ENCODE data around the gene PREP.

PREP gene

DNA sequence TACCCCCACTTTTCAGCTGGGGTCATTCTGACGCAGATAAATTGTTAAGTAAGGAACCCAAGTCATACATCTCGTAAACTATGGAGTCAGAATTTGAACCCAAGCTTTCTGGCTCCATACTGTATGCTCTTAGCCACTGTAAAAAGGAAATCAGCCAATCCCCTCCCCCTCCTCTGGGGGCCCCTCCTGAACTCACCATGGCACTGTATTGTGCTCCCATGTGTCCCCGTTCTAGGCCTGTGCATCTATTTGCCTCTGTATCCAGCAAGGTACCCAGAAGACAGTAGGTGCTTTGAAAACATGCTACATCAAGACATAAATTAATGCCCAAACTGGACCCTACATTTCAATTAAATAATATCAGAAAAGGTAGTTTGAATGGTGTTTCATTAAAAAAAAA, 98.5 kb downstream of the PREP start:
- TF ChIP-seq, protein P1, sequence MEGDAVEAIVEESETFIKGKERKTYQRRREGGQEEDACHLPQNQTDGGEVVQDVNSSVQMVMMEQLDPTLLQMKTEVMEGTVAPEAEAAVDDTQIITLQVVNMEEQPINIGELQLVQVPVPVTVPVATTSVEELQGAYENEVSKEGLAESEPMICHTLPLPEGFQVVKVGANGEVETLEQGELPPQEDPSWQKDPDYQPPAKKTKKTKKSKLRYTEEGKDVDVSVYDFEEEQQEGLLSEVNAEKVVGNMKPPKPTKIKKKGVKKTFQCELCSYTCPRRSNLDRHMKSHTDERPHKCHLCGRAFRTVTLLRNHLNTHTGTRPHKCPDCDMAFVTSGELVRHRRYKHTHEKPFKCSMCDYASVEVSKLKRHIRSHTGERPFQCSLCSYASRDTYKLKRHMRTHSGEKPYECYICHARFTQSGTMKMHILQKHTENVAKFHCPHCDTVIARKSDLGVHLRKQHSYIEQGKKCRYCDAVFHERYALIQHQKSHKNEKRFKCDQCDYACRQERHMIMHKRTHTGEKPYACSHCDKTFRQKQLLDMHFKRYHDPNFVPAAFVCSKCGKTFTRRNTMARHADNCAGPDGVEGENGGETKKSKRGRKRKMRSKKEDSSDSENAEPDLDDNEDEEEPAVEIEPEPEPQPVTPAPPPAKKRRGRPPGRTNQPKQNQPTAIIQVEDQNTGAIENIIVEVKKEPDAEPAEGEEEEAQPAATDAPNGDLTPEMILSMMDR (IDR thresholded peaks at IDR 0.05; ENCODE audit: low read length, missing control alignments): no peak
- H3K4me3 ChIP-seq (replicated peaks; ENCODE audit: low read depth, low read length): no peak overlapping the region
- DNase-seq (ENCODE audit: low read depth): no peak

DNA sequence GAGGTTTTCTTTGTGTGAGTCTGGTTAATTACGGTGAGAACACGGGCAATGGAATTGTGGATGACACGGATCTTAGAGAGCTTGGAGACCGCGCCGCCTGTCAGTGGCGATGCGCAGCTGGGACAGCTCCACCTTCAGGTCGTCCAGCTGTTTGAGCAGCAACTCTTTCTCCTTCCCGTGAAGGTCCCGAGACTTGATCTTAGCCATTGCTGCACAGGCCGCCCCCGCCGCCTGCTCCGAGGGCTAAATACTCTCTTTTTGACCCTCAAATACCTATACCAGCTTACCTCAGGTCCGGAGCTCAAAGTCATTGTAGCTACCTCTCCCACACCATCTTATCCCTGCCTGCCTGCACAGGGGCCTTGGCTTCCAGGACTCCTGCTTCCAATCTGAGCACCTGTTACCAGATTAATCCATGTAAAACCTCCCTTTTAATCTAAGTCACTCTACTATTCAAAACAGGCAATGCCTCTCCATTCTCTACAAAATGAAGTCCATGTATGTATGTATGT, 100.2 kb downstream of the PREP start:
- H3K4me3 ChIP-seq (replicated peaks; ENCODE audit: low read depth, low read length): no peak overlapping the region
- no peak for DNase-seq (ENCODE audit: low read depth)
- TF ChIP-seq, protein P1 (IDR thresholded peaks at IDR 0.05; ENCODE audit: low read length, missing control alignments): no peak

DNA sequence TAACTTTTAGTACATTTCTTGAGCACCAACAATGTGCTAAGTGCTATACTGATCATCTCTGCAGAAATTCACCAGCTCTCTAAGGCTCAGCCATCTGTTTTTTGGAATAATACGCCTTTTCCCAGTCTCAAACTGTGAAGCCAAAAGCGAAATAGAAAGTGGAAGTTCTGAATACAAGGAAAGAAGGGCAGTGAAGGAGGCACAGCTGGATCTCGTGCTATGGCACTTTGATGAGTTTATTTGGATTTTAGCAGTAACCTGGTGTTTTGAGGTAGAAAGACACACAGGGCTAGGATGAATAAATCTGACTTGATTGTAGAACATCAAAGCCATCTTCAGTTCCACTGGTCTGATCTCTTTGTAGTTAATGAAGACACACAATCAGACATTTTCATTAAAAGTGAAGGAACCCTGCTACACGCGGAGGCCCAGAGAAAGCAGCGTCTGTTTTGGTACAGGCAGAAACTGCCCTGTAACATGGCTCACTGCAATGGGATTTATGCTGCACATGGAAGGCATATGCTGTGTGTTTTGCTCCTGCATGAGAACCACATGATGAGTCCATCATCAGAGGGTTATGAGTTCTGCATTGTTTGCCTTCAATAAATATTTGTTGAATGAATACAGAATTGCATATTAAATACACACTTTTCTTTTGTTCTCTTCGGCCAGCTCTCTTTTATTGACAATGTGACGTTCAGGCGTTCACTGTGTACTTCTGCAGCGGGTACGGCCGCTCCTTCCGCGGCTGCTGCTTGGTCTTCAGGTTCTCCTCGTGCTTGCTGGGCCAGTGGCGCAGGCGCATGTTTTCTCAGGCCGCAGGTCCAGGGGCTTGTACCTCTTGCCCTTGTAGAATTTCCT, 100.9 kb downstream of the PREP start:
- no peak for DNase-seq (ENCODE audit: low read depth)
- TF ChIP-seq, protein P1 (IDR thresholded peaks at IDR 0.05; ENCODE audit: low read length, missing control alignments): no peak
- no peak overlapping the region for H3K4me3 ChIP-seq (replicated peaks; ENCODE audit: low read depth, low read length)

DNA sequence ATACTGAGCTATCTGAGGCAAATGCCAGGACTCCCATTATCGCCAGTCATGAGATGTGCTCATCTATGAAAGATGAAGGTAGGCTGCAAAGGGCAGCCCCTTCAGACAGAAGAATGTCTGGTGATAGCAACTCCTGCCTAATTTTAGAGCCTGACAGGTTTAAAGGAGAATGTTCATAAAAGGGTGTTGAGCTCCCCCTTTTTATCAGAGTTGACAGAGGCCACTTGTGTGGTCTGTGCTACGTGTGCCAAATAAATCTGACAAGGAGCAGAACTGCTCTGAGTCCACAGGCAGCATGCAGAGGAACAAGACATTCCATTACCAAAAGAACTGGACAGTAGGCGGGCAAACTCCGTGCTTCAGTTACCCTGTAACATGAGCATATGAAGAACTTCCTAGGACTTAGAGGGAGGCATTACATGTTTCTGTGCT, 101.8 kb downstream of the PREP start:
- no peak for DNase-seq (ENCODE audit: low read depth)
- no peak overlapping the region for H3K4me3 ChIP-seq (replicated peaks; ENCODE audit: low read depth, low read length)
- TF ChIP-seq, protein P1 (IDR thresholded peaks at IDR 0.05; ENCODE audit: low read length, missing control alignments): no peak

DNA sequence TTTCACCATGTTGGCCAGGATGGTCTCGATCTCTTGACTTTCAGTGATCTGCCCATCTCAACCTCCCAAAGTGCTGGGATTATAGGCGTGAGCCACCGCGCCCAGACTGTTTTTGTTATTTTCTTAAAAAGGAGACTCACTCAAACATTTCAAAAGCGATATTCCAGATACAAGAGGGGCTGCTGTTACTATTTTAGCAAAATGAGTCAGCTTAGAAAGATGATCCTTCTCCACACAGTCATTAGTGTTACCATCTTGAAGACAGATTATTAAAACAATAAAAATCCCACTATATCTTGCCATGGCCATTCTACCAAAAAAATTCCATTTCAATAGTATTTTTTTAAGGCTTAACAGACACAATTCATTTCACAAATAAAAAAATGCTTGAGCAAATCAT, 102.8 kb downstream of the PREP start:
- no peak for DNase-seq (ENCODE audit: low read depth)
- TF ChIP-seq, protein P1 (IDR thresholded peaks at IDR 0.05; ENCODE audit: low read length, missing control alignments): no peak
- H3K4me3 ChIP-seq (replicated peaks; ENCODE audit: low read depth, low read length): no peak overlapping the region

DNA sequence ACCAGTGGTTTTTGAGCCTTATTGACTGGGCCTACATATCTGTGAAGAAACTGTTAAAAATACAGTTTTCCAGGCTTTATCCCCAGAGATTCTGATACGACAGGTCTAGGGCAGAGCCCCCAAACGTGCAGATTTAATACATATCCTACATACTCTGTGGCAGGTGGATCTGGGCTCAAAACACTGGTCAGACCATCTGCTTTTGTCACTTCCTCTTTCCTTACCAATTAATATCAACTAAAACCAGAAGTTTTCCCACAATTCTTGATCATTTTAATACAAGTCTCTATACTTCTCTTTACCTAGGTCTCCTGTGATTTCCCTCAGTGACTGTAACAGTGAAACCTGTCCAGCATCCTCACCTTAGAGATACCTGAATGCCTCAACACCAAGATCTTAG, 108.8 kb downstream of the PREP start:
- TF ChIP-seq, protein P1 (IDR thresholded peaks at IDR 0.05; ENCODE audit: low read length, missing control alignments): no peak
- H3K4me3 ChIP-seq (replicated peaks; ENCODE audit: low read depth, low read length): no peak overlapping the region
- DNase-seq (ENCODE audit: low read depth): no peak
